Head of caudate nucleus (tissue), 42 donors: ENCODE data around the gene HESX1.
A peak's percentile ranks its signal among the peaks of the same experiment; 100 is the strongest.

Source experiments
- DNase-seq, 42 donors: peaks; one replicate each; pipeline versions ENCODE4 v3.0.0 to v3.0.0-alpha.2; 2020 to 2021; ENCODE audit warnings: mixed read lengths in 7 of 42
- intact Hi-C: fragments of 100-400 bp; cut with DNase I; formaldehyde crosslinking; loops from one replicate; pipeline ENCODE4 v1.15.0; 2022

HESX1 gene

DNA sequence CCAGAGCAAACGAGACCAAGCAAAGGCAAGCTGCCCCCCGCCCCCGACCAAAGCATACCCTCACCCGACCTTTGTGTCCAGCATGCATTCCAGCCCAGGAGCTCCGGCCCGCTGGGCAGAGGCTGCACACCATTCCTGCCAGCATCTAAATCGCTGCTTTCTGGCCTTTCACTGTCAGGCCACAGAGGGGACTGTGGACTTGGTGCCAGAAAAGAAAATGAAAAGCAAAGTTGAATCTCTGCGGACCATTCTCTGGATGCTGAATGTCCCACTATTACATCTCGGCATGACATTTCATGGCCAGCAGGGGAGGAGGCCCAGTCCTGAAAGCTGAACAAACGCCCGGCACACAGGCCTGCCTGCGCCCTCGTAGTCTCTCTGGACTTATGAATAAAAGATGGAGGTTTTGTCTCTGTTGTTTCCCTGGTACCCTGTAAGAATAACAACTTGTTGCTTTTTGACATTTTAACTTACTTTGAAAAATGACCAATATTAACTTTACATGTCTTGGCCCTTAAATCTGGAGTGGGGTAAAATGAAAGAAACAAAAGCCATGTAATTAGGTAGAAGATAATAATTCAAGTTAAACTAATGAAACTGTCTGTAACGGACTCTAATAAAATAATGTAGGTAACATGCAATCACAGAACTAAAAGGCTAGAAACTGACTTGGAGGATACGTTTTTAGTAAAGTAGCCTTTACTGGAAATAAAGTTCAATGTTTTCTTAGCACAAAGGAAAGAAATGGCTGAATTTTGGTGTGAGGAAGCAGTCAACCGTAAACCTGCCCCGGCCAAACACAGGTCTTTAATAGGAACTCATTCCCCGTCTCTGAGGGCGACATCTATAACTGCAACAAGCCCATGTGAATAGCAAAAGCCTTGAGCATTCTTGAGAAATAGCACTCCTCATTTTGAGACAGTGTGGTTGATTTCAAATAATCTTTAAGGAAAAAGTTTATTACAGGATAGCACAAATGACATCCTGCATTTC lies 47.3 kb downstream of the HESX1 start:
- peak in 27 of 42 donors; percentile 4 to 71 (median 36) for DNase-seq
- intact Hi-C loops: no loop called here

DNA sequence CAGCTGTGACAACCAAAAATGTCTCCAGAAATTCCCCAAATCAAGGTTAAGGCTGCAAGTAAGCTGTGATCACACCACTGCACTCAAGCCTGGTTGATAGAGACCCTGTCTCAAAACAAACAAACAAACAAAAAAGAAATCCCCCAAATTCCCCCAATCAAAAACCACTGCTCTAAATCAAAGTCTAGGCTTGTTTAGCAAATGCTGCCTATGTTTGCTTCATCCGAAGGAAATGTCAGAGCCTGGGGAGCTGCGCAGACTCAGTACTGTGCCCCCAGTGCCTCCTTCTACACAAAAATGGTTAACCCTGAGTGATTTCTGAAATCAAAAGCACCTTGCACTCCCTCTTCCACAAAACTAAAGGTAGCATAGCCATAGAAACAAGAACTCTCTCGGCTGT lies 48.0 kb downstream of the HESX1 start:
- intact Hi-C loops: no loop called here
- DNase-seq: no peak

DNA sequence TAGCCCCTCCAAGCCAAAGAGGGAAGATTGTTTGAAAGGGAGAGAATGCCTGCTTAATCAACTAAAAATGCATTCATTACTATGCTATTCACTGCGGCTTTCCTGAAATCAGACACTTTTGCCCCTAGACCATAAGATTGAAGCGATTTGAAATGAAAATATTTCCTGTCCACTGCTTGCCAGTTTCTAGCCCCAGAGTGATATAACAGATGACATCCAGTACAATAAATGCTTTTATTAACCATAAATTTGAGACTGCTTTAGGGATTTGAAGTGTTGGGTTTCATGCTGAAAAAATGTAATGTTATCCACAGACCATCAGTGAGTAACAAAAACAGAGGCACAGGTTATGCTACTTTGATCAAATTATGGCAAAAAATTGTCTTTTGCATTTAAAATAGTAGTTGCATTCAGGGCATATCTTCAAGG lies 48.7 kb downstream of the HESX1 start:
- intact Hi-C loops: no loop called here
- no peak for DNase-seq

DNA sequence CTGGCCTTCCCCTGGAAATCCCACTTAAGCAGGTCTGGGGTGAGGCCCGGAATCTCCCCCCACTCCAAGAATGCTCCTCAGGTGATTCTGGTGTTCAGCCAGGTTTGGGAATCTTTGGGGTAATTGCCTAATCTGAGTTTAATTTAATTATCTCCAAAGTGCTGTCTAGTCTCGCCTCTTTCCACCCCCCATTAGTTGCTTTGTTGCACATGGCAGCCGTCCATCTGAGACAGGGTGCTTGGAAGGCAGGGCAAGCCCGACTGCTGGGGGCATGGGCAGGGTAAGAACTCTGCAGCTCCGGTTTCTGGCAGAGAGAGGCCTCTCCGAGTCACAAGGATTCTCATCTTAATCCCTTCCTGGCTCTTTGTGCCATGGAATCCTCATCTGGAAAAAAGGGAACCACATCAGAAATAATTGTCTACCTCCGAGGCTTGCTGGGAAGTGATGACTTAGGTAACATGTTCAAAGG lies 49.6 kb downstream of the HESX1 start:
- peak in 2 of 42 donors; percentile 14 to 32 for DNase-seq
- intact Hi-C loops: no loop called here
